Thyroid gland (tissue), 4 donors: Measurements from ENCODE around the gene NPC1L1. TPM values are rescaled to one million over a fixed set of nuclear protein-coding genes. Genes with fewer than 3 reads are reported as not detected.

Experiments
- DNase-seq, 2 donors: peaks; one replicate each; pipeline ENCODE4 v3.0.0-alpha.2; 2019
- H3K27ac ChIP-seq, 3 donors: fragments of 200-600 bp; sonication (generic); 1 replicate in 2 of 3; 2 replicates in 1 of 3; pipeline ENCODE4 v1.5.1; 2016 to 2019; ENCODE audit warnings: mild to moderate bottlenecking in 1 of 3, moderate library complexity in 1 of 3
- H3K27me3 ChIP-seq: fragments of 200-600 bp; sonication (generic); one replicate; pipeline ENCODE4 v1.5.1; 2019
- H3K36me3 ChIP-seq, 2 donors: fragments of 200-600 bp; sonication (generic); one replicate each; pipeline ENCODE4 v1.5.1; 2016 to 2019
- H3K4me1 ChIP-seq, 2 donors: fragments of 200-600 bp; sonication (generic); one replicate each; pipeline ENCODE4 v1.5.1; 2017 to 2019
- H3K4me3 ChIP-seq, 3 donors: fragments of 200-600 bp; sonication (generic); replicated peaks in 1 of 3; 1 replicate in 2 of 3; 2 replicates in 1 of 3; pipeline ENCODE4 v1.5.1; 2016; ENCODE audit warnings: mild to moderate bottlenecking in 1 of 3
- H3K9me3 ChIP-seq: fragments of 200-600 bp; sonication (generic); one replicate; pipeline ENCODE4 v1.5.1; 2017
- POLR2A ChIP-seq, 2 donors: fragments of 450-650 bp; IDR thresholded peaks; one replicate each; pipeline ENCODE4 v1.6.1; 2017; ENCODE audit warnings: antibody characterized with exemption in 2 of 2, mild to moderate bottlenecking in 2 of 2, moderate library complexity in 1 of 2
- WGBS, 2 donors: methylation state at CpG; one replicate each; pipeline ENCODE4 v1.1.5; 2017; 5-methylcytosine and 5-hydroxymethylcytosine counted together
- intact Hi-C: fragments of 100-400 bp; cut with DNase I; formaldehyde crosslinking; loops from one replicate; pipeline ENCODE4 v1.15.1; 2023
- total RNA-seq, 4 donors: library from RNA; depleted of rRNA; stranded (reverse); fragments of >200 nt; gene quantifications; one replicate each; pipeline ENCODE4 v1.2.3, GENCODE V29; 2016
- TF ChIP-seq, protein P1 (sequence below), 6 experiments: fragments of 200-600 bp in 3 of 6; fragments of 450-650 bp in 3 of 6; sonication (generic) in 3 of 6; IDR thresholded peaks; one replicate each; pipeline ENCODE4 v1.5.1; 2016 to 2019; ENCODE audit warnings: antibody characterized with exemption in 6 of 6, mild to moderate bottlenecking in 2 of 6, inconsistent platforms in 1 of 6, moderate library complexity in 1 of 6

NPC1L1 gene, protein sequence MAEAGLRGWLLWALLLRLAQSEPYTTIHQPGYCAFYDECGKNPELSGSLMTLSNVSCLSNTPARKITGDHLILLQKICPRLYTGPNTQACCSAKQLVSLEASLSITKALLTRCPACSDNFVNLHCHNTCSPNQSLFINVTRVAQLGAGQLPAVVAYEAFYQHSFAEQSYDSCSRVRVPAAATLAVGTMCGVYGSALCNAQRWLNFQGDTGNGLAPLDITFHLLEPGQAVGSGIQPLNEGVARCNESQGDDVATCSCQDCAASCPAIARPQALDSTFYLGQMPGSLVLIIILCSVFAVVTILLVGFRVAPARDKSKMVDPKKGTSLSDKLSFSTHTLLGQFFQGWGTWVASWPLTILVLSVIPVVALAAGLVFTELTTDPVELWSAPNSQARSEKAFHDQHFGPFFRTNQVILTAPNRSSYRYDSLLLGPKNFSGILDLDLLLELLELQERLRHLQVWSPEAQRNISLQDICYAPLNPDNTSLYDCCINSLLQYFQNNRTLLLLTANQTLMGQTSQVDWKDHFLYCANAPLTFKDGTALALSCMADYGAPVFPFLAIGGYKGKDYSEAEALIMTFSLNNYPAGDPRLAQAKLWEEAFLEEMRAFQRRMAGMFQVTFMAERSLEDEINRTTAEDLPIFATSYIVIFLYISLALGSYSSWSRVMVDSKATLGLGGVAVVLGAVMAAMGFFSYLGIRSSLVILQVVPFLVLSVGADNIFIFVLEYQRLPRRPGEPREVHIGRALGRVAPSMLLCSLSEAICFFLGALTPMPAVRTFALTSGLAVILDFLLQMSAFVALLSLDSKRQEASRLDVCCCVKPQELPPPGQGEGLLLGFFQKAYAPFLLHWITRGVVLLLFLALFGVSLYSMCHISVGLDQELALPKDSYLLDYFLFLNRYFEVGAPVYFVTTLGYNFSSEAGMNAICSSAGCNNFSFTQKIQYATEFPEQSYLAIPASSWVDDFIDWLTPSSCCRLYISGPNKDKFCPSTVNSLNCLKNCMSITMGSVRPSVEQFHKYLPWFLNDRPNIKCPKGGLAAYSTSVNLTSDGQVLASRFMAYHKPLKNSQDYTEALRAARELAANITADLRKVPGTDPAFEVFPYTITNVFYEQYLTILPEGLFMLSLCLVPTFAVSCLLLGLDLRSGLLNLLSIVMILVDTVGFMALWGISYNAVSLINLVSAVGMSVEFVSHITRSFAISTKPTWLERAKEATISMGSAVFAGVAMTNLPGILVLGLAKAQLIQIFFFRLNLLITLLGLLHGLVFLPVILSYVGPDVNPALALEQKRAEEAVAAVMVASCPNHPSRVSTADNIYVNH (N-terminal part only)
- total RNA-seq = not detected

DNA sequence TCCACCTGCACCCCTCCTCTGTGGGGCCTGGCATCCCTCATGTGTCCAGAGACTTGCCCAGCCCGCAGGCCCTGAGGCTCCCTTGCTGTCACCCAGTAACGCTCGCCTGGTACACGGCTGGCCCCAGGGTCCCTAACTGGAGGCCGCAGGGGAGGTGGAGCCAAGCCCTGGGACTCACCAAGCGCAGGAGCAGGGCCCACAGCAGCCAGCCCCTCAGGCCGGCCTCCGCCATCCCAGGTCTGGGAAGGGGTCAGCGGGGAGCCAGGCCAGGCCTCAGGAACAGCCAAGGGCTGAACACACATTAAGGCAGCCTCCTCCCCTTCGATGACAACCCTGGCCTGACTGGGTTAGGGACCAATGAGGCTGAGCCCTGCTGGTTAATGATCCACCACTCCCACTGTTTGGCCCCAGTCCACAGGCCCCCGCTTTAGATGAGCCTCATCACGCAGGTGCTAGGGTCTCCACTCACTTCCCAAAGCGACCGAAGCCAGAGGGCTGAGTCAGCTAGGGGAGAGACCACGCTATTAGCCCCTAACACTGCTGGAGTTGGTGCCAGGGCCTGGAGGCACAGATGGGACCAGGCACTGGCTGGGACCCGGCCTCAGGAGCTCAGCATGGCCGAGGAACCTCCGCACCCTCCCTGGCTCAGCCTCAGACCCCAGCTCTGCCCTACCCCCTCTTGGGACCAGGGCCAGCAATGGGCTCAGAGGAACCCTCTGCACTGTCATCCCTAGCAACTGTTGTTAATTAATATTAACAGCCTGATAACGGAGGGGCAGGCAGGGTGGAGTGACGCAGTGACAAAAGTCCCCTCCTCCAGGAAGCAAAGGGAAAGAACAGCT lies at the start of gene NPC1L1:
Gene NPC1L1 (minus strand): TSS at position 303 of the 842 bp plus-strand sequence. CDS start 71 bp downstream, at position 232.
- TF ChIP-seq POLR2A (IDR thresholded peaks at IDR 0.05) = no peak
- TF ChIP-seq, protein P1, sequence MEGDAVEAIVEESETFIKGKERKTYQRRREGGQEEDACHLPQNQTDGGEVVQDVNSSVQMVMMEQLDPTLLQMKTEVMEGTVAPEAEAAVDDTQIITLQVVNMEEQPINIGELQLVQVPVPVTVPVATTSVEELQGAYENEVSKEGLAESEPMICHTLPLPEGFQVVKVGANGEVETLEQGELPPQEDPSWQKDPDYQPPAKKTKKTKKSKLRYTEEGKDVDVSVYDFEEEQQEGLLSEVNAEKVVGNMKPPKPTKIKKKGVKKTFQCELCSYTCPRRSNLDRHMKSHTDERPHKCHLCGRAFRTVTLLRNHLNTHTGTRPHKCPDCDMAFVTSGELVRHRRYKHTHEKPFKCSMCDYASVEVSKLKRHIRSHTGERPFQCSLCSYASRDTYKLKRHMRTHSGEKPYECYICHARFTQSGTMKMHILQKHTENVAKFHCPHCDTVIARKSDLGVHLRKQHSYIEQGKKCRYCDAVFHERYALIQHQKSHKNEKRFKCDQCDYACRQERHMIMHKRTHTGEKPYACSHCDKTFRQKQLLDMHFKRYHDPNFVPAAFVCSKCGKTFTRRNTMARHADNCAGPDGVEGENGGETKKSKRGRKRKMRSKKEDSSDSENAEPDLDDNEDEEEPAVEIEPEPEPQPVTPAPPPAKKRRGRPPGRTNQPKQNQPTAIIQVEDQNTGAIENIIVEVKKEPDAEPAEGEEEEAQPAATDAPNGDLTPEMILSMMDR (IDR thresholded peaks at IDR 0.05) = no peak
- DNase-seq = no peak
- no peak within 1 kb of the TSS for H3K4me3 ChIP-seq
- no peaks in the 10 kb centered on the region for H3K4me1 ChIP-seq
- H3K9me3 ChIP-seq = no peaks in the 10 kb centered on the region
- whole genome bisulfite sequencing, 2 donors = 82 to 83% methylated on average over 6 to 9 of the region's 20 CpGs
- no peak within 1 kb of the TSS for H3K27ac ChIP-seq
- intact Hi-C loops = no loop called here
- H3K36me3 ChIP-seq = no peaks in the 10 kb centered on the region
- H3K27me3 ChIP-seq = no peaks in the 10 kb centered on the region

DNA sequence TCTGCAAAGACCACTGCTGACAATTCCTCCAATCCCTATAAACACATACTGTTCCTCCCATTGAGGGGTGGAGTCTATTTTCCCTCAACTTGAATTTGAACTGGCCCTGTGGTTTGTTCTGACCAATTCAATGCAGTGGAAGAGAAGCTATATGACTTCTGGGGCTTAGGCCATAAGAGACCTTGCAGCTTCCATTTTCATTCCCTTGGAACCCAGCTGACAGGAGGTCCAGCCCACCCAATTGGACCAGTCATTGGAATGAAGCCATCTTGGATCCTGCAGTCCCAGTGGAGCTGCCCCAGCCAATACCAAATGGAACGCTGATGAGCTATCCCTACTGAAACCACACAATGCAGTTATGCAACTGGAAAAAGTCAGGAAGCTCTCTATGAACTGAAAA lies 49.8 kb upstream of the NPC1L1 start:
- Histone ChIP-seq H3K4me3 (no peak overlapping the region), H3K27ac (no peak overlapping the region), H3K9me3 (no peaks in the 10 kb centered on the region), H3K27me3 (no peaks in the 10 kb centered on the region), H3K36me3 (no peaks in the 10 kb centered on the region), H3K4me1 (peaks cover 5 to 17% of the 10 kb centered on the region in 2 donors)
- 76 to 88% methylated on average over 1 of the region's 1 CpG for WGBS, 2 donors
- DNase-seq = no peak
- TF ChIP-seq, protein P1 (IDR thresholded peaks at IDR 0.05) = no peak
- no peak for TF ChIP-seq POLR2A (IDR thresholded peaks at IDR 0.05)
- intact Hi-C loops = no loop called here

DNA sequence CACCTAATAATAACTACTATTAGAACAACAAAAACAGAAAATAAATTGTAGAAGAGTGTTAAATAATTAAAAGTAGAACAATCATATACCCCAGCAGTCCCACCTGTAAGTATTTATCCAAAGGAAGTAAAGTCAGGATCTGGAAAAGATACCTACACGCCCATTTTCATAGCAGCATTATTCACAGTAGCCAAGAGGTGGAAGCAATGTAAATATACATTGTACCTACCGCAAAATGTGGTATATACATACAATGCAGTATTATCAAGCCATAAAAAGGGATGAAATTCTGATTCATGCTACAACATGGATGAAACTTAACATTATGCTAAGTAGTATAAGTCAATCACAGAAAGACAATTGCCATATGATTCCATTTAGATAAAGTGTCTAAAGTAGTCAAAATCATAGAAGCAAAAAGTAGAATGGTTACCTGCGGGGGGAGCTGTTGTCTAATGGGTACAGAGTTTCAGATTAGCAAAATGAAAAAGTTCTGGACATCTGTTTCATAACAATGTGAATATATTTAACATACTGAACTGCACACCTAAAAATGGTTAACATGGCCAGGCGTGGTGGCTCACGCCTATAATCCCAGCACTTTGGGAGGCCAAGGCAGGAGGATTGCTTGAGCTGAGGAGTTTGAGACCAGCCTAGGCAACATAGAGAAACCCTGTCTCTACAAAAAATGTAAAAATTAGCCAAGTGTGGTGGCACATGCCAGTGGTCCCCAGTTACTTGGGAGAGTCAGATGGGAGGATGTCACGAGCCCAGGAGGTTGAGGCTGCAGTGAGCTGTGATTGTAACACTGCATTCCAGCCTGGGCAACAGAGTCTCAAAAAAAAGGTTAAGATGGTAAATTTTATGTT lies 46.9 kb upstream of the NPC1L1 start:
- intact Hi-C loops = loop anchor here (5.0 kb wide), 2 partner anchors 159 to 334 kb away; partner anchors contain the start of gene ZMIZ2
- Histone ChIP-seq H3K27ac (peak overlapping the region in 1 of 3 donors; percentile 10), H3K4me3 (no peak overlapping the region), H3K27me3 (no peaks in the 10 kb centered on the region), H3K9me3 (no peaks in the 10 kb centered on the region), H3K4me1 (peaks cover 0 to 9% of the 10 kb centered on the region in 2 donors), H3K36me3 (no peaks in the 10 kb centered on the region)
- no peak for TF ChIP-seq POLR2A (IDR thresholded peaks at IDR 0.05)
- TF ChIP-seq, protein P1 (IDR thresholded peaks at IDR 0.05) = peak in 4 of 6 experiments; percentile 58 to 78 (median 70)
- DNase-seq = peak; percentile 56 to 59
- 50 to 56% methylated on average over 6 of the region's 6 CpGs for WGBS, 2 donors
